Heart right ventricle (tissue), 16 donors: ENCODE data around the gene MBD3L2. TPM values are rescaled to one million over a fixed set of nuclear protein-coding genes. Genes with fewer than 3 reads are reported as not detected.

Experiments
- ATAC-seq, 8 donors: fragments of 200-7000 bp; cut with Tn5 transposase; one replicate each; pipeline ENCODE4 v1.9.1; 2020; ENCODE audit warnings: mild to moderate bottlenecking in 8 of 8, moderate library complexity in 8 of 8, moderate number of reproducible peaks in 1 of 8
- DNase-seq, 2 donors: peaks; one replicate each; pipeline ENCODE4 v3.0.0-alpha.2; 2020
- H3K27ac ChIP-seq, 10 donors: fragments of 200-600 bp; sonication (generic) in 2 of 10; one replicate each; pipeline versions ENCODE4 v1.5.0 to v1.8.0; 2020 to 2022; ENCODE audit warnings: mild to moderate bottlenecking in 3 of 10
- H3K27me3 ChIP-seq, 7 donors: fragments of 200-600 bp; one replicate each; pipeline ENCODE4 v1.8.0; 2021 to 2022; ENCODE audit warnings: mild to moderate bottlenecking in 2 of 7
- H3K36me3 ChIP-seq, 9 donors: fragments of 200-600 bp; sonication (generic) in 1 of 9; one replicate each; pipeline versions ENCODE4 v1.5.0 to v1.8.0; 2020 to 2022; ENCODE audit warnings: mild to moderate bottlenecking in 2 of 9
- H3K4me1 ChIP-seq, 9 donors: fragments of 200-600 bp; sonication (generic) in 1 of 9; one replicate each; pipeline versions ENCODE4 v1.5.0 to v1.8.0; 2020 to 2022; ENCODE audit warnings: mild to moderate bottlenecking in 4 of 9
- H3K4me3 ChIP-seq, 10 donors: fragments of 200-600 bp; sonication (generic) in 2 of 10; one replicate each; pipeline versions ENCODE4 v1.5.0 to v1.8.0; 2020 to 2022; ENCODE audit warnings: mild to moderate bottlenecking in 7 of 10, moderate library complexity in 2 of 10
- H3K9me3 ChIP-seq, 11 donors: fragments of 200-600 bp in 10 of 11; sonication (generic) in 2 of 11; one replicate each; pipeline versions ENCODE4 v1.5.0 to v1.8.0; 2013 to 2022; ENCODE audit warnings: mild to moderate bottlenecking in 2 of 11, control low read depth in 1 of 11, moderate library complexity in 1 of 11
- WGBS, 2 donors: extraction: QIAGEN DNeasy Blood & Tissue Kit; methylation state at CpG; one replicate each; pipeline ENCODE4 v1.1.7; 2013; ENCODE audit warnings: inconsistent platforms in 1 of 2; 5-methylcytosine and 5-hydroxymethylcytosine counted together
- intact Hi-C, 10 donors: fragments of 100-400 bp; cut with DNase I; formaldehyde crosslinking; loops; one replicate each; pipeline versions ENCODE4 v1.11.1 to v1.14.2; 2022
- polyA plus RNA-seq, 2 donors: library from polyadenylated mRNA; stranded (reverse); fragments of 200-250 nt; gene quantifications; one replicate each; pipeline ENCODE4 v1.2.3, GENCODE V29; 2013
- total RNA-seq, 10 donors: library from RNA; stranded (reverse); fragmentation: NEBNext Ultra II Directional in 3 of 10; extraction: Animal tissue kit (Norgen Biotek cat#: 25700) in 3 of 10; gene quantifications; one replicate each; pipeline versions ENCODE4 v1.2.1 to v1.2.4, GENCODE V29; 2021 to 2023
- TF ChIP-seq, protein P1 (sequence below), 9 donors: fragments of 200-600 bp; sonication (generic) in 2 of 9; IDR thresholded peaks; one replicate each; pipeline versions ENCODE4 v1.5.0 to v1.8.0; 2021 to 2022; ENCODE audit warnings: antibody characterized with exemption in 9 of 9, mild to moderate bottlenecking in 5 of 9, moderate library complexity in 1 of 9
- donor health status: Arrhythmogenic right ventricular cardiomyopathy.
- donor health status: ischemic (EF 13 %, LVEDD 7.1; RV severe dilation, severe dysfunction).
- donor health status: healthy with polysubstance abuse.
- donor health status: DM: no; HTN: yes; CAD: no.
- donor health status: DM: no; HTN: no; CAD: no.
- donor health status: ischemic (EF 25% LVEDD 6.9; RV normal size, moderate dysfunction).
- donor health status: ischemic (EF 25% LVEDD 5.7; RV mildly dilated, moderate dysfunction).
- donor health status: healthy.
- donor health status: DM: yes; HTN: yes; CAD: no.
- donor health status: Ischemic cardiomyopathy.
- donor health status: ischemic (EF 35%, LVEDD 5.7; RV mildly dilated, moderate dysfunction).
- donor health status: nonischemic (EF 11% LVEDD 7.7; RV severe dilation, severe dysfunction).
- donor health status: DM: yes; HTN: yes; CAD: no.
- donor health status: PGD.
- donor health status: ischemic (EF 29% LVEDD 5.4; RV normal size, mild dysfunction).
- donor health status: nonischemic (EF 23%, LVEDD 6.1; RV moderate dilation, normal function).

The MBD3L2 gene
- total and polyA plus RNA-seq, 12 donors: not detected

GRCh38 chr19:7006135-7006704, 42.9 kb upstream of the MBD3L2 start:
- Histone ChIP-seq H3K4me3 (no peak overlapping the region), H3K27me3 (peaks cover 0 to 28% (median 8%) of the 10 kb centered on the region in 7 donors), H3K4me1 (peaks cover 0 to 22% (median 0%) of the 10 kb centered on the region in 9 donors), H3K9me3 (no peaks in the 10 kb centered on the region), H3K27ac (no peak overlapping the region), H3K36me3 (no peaks in the 10 kb centered on the region)
- DNase-seq (no peak), ATAC-seq (no peak)
- 78 to 81% methylated on average over 11 of the region's 11 CpGs for WGBS, 2 donors
- intact Hi-C loops: no loop called here
- TF ChIP-seq, protein P1, sequence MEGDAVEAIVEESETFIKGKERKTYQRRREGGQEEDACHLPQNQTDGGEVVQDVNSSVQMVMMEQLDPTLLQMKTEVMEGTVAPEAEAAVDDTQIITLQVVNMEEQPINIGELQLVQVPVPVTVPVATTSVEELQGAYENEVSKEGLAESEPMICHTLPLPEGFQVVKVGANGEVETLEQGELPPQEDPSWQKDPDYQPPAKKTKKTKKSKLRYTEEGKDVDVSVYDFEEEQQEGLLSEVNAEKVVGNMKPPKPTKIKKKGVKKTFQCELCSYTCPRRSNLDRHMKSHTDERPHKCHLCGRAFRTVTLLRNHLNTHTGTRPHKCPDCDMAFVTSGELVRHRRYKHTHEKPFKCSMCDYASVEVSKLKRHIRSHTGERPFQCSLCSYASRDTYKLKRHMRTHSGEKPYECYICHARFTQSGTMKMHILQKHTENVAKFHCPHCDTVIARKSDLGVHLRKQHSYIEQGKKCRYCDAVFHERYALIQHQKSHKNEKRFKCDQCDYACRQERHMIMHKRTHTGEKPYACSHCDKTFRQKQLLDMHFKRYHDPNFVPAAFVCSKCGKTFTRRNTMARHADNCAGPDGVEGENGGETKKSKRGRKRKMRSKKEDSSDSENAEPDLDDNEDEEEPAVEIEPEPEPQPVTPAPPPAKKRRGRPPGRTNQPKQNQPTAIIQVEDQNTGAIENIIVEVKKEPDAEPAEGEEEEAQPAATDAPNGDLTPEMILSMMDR (IDR thresholded peaks at IDR 0.05): no peak

GRCh38 chr19:7007859-7008258, 41.3 kb upstream of the MBD3L2 start:
- H3K4me1 ChIP-seq: peaks cover 0 to 15% (median 0%) of the 10 kb centered on the region in 9 donors
- WGBS, 2 donors: 63 to 70% methylated on average over 4 of the region's 4 CpGs
- no peak overlapping the region for H3K27ac ChIP-seq
- intact Hi-C loops: no loop called here
- DNase-seq (no peak), ATAC-seq (no peak)
- no peaks in the 10 kb centered on the region for H3K36me3 ChIP-seq
- H3K27me3 ChIP-seq: peaks cover 0 to 13% (median 0%) of the 10 kb centered on the region in 7 donors
- no peak overlapping the region for H3K4me3 ChIP-seq
- H3K9me3 ChIP-seq: no peaks in the 10 kb centered on the region
- TF ChIP-seq, protein P1 (IDR thresholded peaks at IDR 0.05): no peak

DNA sequence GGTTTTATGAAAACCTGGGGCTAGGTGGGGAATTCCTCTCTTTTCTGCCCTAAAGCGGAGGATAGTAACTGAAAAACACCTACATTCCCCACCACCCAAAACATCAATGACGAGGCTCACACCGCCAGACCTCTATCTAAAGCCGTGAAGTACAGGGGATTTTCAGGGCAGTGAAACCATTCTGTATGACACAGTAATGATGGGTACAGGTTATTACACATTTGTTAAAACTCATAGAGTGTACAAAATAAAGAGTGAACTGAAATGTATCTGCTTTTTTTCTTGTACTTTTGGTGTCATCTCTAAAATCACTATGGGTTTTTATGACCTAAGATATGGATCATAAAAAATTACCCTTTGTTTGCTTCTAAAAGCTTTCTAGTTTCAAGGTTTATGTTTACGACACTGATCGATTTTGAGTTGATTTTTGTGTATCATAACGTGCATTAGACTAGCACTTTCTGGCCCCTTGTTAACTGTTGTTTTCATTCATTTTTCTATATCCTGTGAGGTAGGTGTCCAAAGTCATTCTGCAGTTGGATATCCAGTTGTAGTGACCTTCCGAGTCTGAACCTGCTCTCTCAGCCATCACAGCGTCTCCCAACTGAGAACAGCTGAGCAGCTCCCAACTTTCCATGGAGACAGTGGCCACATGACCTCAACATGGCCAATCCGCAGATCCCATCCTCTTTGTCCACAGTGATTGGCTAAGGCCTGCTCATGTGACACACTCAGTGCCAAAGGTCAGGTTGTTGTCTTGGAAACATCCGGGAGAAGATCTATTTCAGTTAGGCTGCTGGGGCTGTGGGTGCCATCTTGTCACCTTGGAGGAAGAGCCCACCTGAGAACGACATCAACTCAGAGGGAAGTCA, 38.2 kb upstream of the MBD3L2 start:
- TF ChIP-seq, protein P1 (IDR thresholded peaks at IDR 0.05): no peak
- no peaks in the 10 kb centered on the region for H3K36me3 ChIP-seq
- peaks cover 0 to 27% (median 0%) of the 10 kb centered on the region in 9 donors for H3K4me1 ChIP-seq
- H3K27ac ChIP-seq: no peak overlapping the region
- peaks cover 0 to 10% (median 0%) of the 10 kb centered on the region in 7 donors for H3K27me3 ChIP-seq
- no peak for ATAC-seq
- intact Hi-C loops: no loop called here
- DNase-seq: no peak
- 82 to 84% methylated on average over 11 to 12 of the region's 12 CpGs for WGBS, 2 donors
- H3K4me3 ChIP-seq: no peak overlapping the region
- no peaks in the 10 kb centered on the region for H3K9me3 ChIP-seq

DNA sequence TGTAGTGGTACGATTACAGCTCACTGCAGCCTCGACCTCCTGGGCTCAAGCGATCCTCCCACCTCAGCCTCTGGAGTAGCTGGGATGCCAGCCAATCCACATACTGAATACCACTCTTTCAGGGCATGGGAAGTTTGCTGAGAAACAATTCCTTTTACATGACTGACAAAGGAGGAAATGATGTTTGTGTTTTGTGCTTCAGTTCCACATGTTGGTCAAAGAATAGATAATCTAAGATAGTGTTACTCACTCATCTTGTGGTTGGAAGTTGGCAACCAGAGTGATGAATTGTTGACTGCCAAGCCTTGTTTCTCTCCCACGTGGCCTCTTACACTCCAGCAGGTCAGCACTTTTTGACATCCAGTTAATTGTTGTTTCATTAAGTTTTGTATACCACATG, 35.4 kb upstream of the MBD3L2 start:
- Histone ChIP-seq H3K4me1 (peaks cover 0 to 23% (median 0%) of the 10 kb centered on the region in 9 donors), H3K4me3 (no peak overlapping the region), H3K27ac (no peak overlapping the region), H3K36me3 (no peaks in the 10 kb centered on the region), H3K9me3 (no peaks in the 10 kb centered on the region), H3K27me3 (peaks cover 0 to 22% (median 8%) of the 10 kb centered on the region in 7 donors)
- WGBS, 2 donors: 68 to 73% methylated on average over 4 of the region's 4 CpGs
- DNase-seq (no peak), ATAC-seq (no peak)
- TF ChIP-seq, protein P1 (IDR thresholded peaks at IDR 0.05): no peak
- intact Hi-C loops: no loop called here
